ENCODE measurements around the gene PDE4D.

DNA sequence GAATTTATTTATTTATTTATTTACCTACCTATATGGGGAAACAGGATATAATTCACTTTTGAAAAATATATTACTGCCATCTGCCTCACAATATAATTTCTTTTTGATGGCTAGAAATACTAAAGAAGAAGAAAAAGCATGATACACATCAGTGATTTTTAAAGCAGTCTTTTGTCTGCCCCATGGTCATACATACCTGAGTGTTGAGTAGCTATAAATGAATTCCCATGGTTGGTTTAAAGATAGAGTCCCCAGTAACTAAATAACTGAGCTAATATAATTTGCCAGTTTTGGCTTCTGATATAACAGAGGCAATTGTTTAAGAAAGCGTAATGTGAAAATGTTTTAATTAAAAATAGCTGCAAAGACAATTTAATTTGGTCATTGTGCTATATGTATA, 447.8 kb downstream of the PDE4D start:
- TF ChIP-seq, protein P1, sequence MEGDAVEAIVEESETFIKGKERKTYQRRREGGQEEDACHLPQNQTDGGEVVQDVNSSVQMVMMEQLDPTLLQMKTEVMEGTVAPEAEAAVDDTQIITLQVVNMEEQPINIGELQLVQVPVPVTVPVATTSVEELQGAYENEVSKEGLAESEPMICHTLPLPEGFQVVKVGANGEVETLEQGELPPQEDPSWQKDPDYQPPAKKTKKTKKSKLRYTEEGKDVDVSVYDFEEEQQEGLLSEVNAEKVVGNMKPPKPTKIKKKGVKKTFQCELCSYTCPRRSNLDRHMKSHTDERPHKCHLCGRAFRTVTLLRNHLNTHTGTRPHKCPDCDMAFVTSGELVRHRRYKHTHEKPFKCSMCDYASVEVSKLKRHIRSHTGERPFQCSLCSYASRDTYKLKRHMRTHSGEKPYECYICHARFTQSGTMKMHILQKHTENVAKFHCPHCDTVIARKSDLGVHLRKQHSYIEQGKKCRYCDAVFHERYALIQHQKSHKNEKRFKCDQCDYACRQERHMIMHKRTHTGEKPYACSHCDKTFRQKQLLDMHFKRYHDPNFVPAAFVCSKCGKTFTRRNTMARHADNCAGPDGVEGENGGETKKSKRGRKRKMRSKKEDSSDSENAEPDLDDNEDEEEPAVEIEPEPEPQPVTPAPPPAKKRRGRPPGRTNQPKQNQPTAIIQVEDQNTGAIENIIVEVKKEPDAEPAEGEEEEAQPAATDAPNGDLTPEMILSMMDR (IDR thresholded peaks at IDR 0.05) = no peak
- no peak for TF ChIP-seq ZFX (IDR thresholded peaks at IDR 0.05; ENCODE audit: borderline replicate concordance)

Measured in 22Rv1 (cell line).